Brain microvascular endothelial cell (primary cell): ENCODE measurements around the gene SLF2.

ENCODE experiments used
- DNase-seq: peaks from one replicate; pipeline ENCODE4 v3.0.0-alpha.2; 2020
- H3K27ac ChIP-seq: fragments of 250-450 bp; sonication (Bioruptor Pico); 2 replicates; pipeline ENCODE4 v1.5.1; 2020; ENCODE audit warnings: mild to moderate bottlenecking, moderate library complexity
- H3K27me3 ChIP-seq: fragments of 250-450 bp; sonication (Bioruptor Pico); replicated peaks from 2 replicates; pipeline ENCODE4 v1.5.1; 2020; ENCODE audit warnings: mild to moderate bottlenecking
- H3K36me3 ChIP-seq: fragments of 250-450 bp; sonication (Bioruptor Pico); replicated peaks from 2 replicates; pipeline ENCODE4 v1.5.1; 2020; ENCODE audit warnings: mild to moderate bottlenecking
- H3K4me3 ChIP-seq: 2 replicates; pipeline ENCODE4 v1.5.1; 2011; ENCODE audit warnings: low read depth, mild to moderate bottlenecking, control low read depth, low read length, moderate library complexity
- in situ Hi-C: cut with HindIII; loops from 2 replicates; pipeline ENCODE4 v1.10.0; 2017; ENCODE audit warnings: low sequenced_read_pairs, low pct_ligation_motif_present
- TF ChIP-seq, protein P1 (sequence below): IDR thresholded peaks from 2 replicates; pipeline ENCODE4 v1.5.1; 2011; ENCODE audit warnings: low read depth, mild to moderate bottlenecking, moderate library complexity, low read length, control low read depth, inconsistent platforms; ENCODE audit errors: missing control alignments

The SLF2 gene

DNA sequence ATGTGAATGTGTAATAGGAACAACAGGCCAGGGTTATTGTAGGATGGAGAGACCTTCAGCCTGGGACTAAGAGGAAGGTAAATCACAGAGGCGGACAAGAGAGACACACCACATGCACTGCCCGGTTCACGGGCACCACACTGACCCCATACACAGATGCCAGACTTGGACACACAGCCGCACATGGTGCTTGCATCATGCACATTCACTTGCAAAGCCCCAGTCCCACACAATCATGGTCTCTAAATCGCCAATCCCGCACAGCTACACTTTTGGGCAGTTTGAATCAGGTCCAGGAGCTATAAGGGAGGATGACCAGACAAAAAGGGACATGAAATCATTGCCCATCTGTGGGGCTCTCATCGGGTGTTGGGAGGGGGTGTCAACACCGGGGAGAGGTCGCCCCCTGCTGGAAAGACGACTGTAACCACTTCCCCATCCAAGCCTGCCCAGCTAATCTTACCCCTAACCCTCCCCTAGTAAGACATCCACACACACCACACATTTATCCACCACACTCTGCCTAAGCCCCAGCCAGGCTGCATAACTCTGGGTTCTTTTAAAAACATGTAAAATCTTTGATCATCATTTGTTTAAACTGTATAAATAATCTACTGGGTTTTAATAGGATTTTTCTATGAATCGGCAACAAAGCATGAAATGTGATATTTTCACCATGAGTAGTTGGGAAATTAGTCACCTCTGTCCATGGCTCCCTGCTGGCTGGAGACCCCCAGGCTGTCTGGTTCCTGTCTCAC, 40.5 kb upstream of the SLF2 start:
- peaks cover 3% of the 10 kb centered on the region for H3K27me3 ChIP-seq
- peak; percentile 45 for DNase-seq
- in situ Hi-C loops, result no loop called here
- no peak overlapping the region for H3K4me3 ChIP-seq
- no peaks in the 10 kb centered on the region for H3K36me3 ChIP-seq
- H3K27ac ChIP-seq, result no peak overlapping the region
- TF ChIP-seq, protein P1, sequence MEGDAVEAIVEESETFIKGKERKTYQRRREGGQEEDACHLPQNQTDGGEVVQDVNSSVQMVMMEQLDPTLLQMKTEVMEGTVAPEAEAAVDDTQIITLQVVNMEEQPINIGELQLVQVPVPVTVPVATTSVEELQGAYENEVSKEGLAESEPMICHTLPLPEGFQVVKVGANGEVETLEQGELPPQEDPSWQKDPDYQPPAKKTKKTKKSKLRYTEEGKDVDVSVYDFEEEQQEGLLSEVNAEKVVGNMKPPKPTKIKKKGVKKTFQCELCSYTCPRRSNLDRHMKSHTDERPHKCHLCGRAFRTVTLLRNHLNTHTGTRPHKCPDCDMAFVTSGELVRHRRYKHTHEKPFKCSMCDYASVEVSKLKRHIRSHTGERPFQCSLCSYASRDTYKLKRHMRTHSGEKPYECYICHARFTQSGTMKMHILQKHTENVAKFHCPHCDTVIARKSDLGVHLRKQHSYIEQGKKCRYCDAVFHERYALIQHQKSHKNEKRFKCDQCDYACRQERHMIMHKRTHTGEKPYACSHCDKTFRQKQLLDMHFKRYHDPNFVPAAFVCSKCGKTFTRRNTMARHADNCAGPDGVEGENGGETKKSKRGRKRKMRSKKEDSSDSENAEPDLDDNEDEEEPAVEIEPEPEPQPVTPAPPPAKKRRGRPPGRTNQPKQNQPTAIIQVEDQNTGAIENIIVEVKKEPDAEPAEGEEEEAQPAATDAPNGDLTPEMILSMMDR, result peak; percentile 81

DNA sequence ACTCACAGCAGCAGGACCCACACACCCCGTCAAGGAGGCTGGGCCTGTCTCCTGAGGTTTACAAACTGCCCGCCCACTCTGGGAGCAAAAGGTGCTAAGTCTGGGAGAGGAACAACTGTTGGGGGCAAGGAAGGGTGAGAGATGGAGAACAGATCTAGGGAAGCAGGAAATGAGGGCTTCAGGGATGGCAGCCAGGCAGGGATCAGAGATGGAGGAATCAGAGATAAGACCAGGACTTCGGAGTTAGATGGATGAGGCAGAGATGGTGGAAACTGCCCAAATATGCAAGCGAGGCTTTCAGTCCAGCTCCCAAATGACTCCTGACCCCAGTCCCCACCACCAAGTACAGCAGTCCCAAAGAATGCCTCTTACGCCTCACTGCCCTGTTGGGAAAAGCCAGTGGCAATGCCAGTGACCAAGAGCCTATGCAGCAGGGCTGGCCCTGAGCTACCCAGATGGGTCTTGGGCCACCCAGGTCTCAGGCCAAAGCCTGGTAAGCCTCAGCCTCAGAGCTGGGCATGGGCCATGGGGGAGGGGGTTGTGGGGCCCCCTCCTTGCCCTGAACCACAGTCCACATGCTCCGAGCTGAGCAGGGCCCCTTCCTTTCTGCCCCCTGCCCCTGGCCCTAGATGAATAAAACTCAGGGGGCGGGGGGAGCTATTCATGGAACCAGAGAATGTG, 39.5 kb upstream of the SLF2 start:
- no peaks in the 10 kb centered on the region for H3K27me3 ChIP-seq
- H3K27ac ChIP-seq, result no peak overlapping the region
- in situ Hi-C loops, result no loop called here
- DNase-seq, result no peak
- TF ChIP-seq, protein P1, result no peak
- no peak overlapping the region for H3K4me3 ChIP-seq
- H3K36me3 ChIP-seq, result no peaks in the 10 kb centered on the region

DNA sequence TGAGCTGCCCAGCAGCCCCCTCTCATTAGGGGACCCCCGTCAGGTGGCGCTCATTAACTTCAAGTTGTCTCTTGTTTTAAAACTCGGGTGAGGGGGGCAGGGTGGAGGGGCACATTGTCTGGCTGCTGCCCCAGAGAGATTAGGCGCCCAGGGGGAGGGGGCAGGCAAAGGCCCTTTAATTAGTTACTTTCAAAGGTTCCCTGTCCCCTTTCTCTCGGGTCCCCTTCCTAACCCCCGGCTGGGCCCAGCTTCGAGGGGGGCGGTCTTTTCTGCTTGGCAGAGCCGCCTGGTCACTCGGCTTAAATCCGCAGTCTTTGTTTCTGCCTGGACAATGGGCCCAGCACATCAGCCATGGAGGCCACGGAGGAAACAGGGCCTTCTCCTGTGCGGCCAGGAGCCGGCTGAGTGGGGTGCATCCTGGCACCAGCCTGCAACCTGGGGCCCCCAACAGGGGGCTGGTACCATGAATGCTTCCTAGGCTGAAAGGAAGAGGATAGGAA, 38.9 kb upstream of the SLF2 start:
- in situ Hi-C loops, result no loop called here
- H3K27me3 ChIP-seq, result no peaks in the 10 kb centered on the region

DNA sequence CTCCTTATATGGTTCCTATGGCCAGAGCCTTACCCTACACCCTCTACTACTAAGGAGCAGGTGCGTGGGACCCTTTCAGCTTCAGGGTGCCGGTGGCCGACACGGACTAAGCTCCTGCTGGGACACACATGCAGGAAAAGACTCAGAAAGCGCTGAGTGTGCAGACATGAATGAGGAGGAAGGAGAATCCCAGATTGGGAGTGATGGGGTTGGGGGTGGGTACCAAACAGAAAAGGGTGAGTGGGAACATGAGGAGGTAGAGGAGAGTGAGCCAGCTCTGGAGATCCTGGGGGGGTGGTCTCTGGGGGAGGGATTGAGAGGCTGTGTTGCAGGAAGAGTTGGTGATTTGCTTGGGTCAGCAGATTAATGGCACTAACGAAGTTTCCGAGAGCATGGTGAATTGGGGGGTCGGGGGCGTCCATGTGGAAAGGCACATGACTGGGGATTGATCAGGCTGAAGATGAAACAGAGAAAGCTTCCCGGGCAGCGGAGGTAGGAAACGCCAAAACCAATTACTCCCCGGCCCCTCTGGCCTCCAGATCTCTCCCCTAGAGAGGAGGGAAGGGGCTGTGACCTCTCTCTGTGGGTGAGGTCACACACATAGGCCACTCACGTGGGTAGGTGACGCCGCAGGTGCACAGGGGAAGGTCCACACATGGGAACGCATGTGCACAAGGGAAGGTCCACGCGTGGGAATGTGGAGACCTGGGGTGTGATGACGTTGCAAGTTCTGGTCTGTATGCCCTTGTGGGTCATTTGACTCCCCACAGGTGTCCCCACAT, 37.9 kb upstream of the SLF2 start:
- TF ChIP-seq, protein P1, result no peak
- in situ Hi-C loops, result loop anchor here (25.0 kb wide), 1 partner anchor 338 kb away; the partner anchor contains the start of genes HIF1AN and NDUFB8
- Histone ChIP-seq H3K27me3 (no peaks in the 10 kb centered on the region), H3K4me3 (no peak overlapping the region), H3K27ac (no peak overlapping the region), H3K36me3 (no peaks in the 10 kb centered on the region)
- no peak for DNase-seq

More for the DNA sequence above, 38.9 kb upstream of the SLF2 start:
- Histone ChIP-seq H3K27ac (no peak overlapping the region), H3K4me3 (no peak overlapping the region), H3K36me3 (no peaks in the 10 kb centered on the region)
- no peak for DNase-seq
- TF ChIP-seq, protein P1, result no peak

DNA sequence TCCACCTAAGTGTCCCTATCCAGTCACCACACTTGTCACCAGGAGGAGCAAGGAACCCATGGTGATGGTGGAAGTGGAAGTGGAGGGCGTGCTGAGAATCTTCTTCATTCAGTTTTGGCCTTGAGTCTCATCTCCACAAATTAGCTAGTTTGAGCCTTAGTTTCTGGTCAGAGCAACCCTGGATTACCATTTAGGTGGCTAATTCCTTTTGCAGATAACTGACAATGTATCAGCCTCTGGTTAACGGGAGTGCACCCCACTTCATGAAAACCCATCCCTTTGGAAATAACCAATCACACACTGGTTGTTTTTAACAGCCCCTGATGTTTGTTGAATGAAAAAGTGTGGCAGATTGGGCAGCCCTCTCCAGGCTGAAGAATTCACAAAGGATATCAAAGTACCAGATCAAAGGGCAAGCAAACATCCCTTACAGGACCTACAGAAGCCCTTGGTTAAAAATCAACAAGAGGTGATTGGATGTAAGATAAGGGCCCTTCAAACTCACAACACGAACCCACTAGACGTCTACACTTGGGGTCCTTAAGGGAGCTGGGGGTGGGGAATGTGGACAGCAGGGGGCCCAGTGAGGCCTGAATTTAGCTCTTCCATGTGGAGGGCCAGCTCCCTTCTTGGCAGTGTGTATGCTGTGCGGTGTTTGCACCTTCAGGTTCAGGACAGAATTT, 37.1 kb upstream of the SLF2 start:
- H3K4me3 ChIP-seq, result no peak overlapping the region
- no peak overlapping the region for H3K27ac ChIP-seq
- DNase-seq, result no peak
- H3K36me3 ChIP-seq, result no peaks in the 10 kb centered on the region
- TF ChIP-seq, protein P1, result no peak
- in situ Hi-C loops, result loop anchor here (25.0 kb wide), 1 partner anchor 338 kb away; the partner anchor contains the start of genes HIF1AN and NDUFB8
- no peaks in the 10 kb centered on the region for H3K27me3 ChIP-seq
